ENCODE results near the gene PPL.

The PPL gene

DNA sequence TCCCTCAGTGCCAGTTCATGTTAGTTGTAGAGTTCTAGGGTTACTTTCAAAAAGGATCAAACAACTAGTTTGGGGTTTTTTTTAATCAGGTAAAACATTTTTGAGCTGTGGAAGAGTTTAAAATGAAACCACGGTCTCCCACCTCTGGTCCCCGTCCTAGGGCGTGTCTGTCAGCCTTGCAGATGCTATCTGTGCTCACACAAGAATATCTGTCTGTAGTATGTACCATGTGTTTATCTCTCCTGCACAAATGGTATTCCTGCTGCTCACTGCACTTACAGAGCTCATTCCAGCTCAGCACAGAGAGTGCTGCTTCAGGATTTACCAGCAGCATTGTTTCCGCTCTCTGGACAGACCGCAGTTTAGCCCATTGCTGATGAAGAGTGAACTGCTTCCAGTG, 50.8 kb downstream of the PPL start:
- no peak for FAIRE-seq

DNA sequence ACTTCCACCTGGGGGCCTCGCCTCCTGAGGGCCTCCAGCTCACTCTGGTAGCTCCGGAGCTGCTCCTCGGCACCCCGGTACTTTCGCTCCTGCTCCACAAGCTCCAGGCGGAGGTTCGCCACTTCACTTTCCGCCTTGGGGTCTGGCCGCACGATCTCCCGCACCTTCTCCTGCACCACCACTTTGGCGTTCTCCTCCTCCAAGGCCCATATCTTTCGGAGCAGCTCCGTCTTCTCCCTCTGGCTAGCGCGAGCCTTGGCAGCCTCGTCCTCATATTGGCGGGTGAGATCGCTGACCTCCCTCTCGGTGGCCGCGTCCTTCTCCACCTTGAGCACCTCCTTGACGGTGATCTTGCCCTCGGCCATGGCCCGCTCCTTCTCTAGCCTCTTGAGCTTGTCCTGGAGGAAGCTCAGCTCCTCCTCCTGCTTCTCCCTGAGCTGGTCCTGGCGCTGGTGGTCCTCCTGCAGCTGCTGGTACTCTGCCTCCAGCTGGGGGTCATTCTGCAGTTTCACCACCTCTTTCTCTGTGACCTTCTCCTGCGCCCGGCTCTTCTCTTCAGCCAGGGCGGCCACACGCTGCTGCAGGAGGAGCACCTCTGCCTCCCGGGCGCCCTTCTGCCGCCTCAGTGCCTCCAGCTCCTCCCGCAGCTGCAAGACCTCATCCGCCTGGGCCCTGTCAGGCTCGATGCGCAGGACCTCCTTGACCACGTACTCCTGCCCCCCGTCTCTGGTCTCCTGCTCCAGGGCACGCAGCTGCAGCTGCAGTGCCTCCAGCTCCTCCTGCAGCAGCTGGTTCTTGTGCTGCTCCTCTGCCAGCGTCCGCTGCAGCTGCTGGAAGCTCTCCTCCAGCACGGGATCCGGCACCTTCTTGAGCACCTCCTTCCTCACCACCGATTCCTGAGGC, 51.7 kb downstream of the PPL start:
- FAIRE-seq, result no peak

DNA sequence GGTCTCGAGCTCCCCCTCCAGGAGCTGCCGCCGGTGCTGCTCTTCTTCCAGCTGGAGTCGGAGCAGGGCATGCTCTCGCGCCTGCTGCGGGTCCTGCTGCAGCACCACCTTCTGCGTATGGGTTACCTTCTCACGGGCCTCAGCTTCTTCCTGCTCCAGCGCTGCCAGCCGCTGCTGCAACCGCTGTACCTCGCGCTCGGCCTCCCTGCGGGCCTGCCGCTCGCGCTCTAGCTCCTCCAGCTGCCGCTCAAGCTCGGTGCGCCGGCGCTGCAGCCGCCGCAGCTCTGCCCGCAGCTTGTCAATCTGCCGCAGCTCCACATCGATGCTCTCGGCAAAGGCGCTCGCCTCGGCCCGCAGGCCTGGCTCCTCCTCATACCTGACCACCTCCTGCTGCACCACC, 52.7 kb downstream of the PPL start:
- FAIRE-seq, result no peak

DNA sequence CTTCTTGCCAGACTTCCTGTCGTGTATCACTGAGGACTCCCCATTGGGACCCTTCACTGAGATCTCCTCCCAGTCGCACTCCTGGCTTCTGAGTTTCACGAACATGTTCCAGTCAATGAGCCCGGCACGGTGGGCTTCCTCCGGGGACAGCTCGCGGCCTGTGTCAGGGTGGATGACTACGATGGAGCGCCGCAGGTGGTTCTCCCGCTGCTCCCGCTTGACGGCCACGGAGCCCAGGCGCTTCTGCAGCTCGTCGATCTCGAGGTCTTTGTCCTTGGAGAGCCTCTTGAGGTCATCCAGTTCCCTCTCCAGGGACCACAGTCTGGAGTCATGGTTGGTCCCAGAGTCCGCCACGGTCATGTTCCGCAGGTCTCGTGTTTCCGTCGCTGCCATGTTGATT, 53.4 kb downstream of the PPL start:
- FAIRE-seq, result no peak

DNA sequence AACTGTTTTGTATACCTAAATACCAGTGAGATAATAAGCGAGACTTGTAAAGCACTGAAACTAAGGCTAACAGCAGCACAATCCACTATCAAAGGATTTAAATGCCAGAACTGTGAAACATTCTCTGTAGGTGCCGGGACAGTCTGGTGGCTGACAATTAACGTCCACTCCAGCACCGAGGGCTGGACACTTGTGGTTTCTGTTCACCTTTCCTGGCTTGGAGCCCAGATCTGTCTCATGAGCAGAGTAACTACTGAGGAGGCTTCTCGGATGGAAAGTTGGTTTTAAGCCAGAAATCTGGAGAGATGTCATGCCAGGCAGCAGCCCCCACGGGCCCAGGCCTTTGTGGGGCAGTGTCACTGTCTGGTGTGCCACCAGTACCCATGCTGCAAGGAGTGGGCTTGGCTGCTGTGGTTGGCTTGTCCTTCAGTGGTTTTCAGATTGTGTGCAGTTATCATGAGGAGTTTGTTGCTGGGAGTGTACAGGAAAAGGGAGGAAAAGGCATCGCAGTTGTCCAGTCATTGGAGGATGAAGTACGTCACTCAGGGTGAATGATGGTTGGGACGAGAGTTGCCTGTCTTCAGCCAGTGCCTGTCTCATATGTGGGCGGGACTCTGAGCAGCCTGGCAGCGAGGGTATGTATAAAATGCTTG, 54.2 kb downstream of the PPL start:
- no peak for FAIRE-seq

DNA sequence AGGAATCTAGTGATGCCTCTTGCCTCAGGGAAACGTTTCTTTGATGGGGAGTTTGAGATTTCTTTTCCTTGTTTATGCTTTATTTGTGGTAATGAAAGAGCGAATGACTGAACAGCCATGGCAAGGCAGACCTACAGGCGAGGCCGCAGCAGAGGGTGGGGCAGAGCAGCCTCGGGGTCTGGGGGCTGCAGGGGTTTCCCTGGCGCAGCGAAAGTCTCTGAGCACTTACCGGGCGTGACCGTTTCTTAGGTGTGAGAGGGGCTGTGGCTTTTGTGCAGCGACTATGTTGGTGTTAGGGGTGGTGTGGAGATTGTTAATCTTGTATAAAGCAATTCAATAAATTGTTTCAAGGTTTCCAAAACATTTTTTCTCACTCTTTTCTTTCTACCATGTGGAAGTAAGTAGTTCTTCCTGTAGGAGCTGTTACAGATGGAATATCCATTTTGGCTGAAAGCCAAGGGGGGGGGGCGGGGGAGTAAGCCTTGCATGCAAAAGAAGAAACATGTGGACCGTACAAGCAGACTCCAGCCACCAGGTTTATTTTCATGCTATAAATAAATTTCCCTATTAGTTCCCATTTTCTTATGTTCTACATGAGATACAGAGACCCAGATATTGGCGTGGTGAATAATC, 54.8 kb downstream of the PPL start:
- no peak for FAIRE-seq

DNA sequence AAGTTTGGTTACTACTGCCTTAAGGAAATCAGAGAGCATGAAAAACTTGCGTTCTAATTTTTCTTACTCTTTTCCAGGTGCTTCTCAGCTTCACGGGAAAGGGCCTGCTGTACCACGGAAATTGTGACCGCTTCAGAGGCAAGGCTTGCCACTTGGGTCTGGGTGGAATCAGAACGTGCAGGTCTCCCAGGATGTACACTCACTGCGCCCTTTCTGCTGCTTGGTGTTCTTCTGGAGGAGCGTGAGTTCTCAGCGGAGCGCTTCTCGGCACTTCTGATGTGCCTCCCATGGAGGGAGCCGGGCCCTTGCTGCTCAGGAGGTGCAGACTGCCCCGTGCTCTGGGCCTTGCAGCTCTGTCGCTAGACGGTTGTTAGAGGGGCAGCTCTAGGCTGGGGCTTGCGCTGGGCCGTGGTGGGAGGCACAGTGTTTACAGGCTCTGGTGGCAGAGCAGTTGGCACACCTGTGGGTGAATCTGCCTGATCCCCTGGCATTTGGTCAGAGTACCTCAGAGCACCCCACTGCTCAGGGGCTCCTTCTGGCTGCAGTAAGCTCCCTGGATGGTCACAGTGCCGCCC, 56.9 kb downstream of the PPL start:
- no peak for FAIRE-seq

DNA sequence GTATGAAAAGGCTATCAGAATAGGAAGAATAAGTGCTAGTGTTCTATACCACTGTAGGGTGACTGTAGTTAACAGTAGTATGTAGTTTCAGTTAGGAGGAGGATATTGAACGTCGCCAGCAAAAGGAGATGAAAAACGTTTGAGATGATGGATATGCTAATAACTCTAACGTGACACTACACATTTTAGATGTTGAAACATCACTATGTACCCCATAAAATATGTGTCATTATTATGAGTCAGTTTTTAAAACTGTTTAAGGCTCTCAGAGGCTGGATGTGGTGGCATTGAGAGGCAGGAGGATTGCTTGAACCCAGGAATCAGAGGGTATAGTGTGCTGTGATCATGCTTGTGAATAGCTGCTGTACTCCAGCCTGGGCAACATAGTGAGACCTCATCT, 57.9 kb downstream of the PPL start:
- no peak for FAIRE-seq

DNA sequence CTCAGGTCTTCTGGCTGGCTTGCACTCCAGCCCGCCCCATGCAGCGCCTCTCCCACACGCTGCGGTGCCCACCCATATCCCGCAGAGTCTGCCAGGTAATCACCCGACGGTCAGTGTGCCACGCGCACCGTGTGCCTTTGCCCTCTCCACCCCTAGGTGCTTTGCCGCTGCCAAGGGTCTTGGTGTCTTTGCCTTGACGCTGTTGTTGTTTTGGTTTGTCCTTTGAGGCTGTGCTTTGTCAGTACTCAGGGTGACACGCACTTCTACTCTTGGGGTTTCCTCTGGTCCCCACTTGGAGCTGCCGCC, 59.6 kb downstream of the PPL start:
- no peak for FAIRE-seq

DNA sequence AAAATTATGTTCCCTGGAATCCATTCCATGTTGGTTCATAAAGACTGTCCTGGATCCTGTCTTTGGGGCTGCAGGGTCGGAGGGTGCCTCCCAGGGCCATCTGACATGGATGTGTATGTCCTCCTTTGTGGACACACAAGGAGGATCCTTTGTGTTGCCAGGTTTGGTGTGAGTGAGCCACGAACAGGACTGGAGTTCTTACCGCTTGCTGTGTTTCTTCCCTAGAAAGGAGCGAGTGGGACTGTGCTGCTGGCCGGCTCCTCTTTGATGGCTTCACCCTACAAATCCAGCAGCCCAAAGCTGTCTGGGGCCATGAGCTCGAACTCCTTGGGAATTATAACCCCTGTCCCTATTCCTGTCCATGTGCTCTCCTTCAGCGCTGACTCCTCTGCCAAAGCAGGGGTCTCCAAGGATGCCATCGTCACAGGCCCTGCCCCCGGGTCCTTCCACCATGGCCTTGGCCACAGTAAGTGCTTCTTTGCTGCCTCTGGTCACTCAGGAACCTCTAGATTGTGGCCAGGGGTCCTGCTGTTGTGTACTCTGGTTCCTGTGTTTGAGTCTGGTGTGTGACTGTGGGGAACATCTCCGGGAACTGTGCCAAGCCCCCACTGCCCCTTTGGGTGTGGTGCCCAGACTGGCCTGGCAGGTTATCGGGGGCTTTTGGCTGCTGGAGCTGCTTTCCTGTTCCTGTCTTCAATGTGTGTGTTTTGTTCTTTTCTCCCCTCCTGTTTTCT, 60.1 kb downstream of the PPL start:
- no peak for FAIRE-seq

DNA sequence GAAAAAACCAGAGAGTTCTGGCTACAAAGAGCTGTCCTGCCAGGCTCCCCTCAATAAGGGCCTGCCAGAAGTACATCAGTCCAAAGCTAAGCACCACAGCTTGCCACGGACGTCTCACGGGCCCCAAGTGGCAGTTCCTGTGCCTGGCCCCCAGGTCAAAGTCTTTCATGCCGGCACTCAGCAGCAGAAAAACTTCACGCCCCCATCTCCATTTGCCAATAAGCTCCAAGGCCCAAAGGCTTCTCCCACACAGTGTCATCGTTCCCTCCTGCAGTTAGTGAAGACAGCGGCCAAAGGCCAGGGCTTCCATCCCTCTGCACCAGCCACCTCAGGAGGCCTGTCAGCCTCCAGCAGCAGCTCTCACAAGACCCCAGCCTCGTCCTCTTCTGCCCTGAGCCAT, 62.3 kb downstream of the PPL start:
- no peak for FAIRE-seq

DNA sequence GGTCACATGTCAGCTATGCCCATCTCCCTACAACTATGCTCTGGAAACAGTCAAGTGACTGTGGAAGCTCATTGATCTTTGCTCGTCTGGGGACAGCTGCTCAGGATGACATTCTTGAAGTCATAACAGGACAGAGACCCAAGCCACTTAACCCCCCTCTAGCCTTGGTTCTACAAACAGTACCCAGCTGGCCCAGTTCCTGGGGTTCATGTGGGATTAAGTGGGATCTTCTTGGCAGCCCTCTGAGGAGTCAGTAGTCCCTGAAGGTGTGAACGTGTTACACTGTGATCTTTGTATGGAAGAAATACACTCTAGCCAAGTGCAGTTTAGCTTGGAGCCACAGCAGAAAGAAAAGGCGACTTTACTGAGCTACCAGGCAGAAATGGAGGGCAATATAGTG, 63.9 kb downstream of the PPL start:
- no peak for FAIRE-seq

DNA sequence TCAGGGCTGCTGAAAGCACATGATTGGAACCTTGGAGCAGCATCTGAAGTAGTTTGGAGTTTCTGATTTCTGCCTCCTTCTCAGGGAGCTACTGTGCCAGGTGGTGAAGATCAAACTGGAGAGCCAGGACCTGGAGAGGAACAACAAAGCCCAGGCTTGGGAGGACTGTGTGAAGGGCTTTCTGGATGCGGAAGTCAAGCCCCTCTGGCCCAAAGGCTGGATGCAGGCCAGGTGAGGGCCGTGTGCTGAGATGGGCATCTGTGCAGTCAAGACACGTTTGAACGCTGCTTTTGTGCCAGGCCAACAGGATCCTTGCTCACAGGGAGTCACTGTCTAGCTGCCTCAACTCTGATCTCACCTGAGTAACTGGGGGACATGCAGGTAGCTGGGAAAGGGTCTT, 65.9 kb downstream of the PPL start:
- no peak for FAIRE-seq

DNA sequence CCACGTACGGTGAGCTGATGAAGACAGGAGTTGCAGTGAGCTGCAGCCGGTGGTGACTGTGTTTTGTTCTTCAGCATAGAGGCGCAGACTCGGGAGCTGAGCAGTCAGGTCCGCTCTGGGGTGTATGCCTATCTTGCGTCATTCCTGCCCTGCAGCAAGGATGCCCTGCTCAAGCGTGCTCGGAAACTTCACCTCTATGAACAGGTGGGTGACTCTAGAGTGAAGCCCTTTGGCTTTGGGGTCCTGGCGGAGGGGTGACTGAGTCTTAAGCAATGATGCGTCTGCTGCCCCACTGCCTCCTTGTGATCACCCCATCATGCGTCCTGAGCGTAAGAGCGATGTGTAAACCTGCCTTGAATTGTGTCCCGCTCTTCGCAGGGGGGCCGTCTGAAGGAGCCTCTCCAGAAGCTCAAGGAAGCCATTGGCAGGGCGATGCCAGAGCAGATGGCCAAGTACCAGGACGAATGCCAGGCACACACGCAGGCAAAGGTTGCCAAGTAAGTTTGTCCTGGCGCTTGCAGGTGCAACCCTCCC, 66.7 kb downstream of the PPL start:
- no peak for FAIRE-seq

DNA sequence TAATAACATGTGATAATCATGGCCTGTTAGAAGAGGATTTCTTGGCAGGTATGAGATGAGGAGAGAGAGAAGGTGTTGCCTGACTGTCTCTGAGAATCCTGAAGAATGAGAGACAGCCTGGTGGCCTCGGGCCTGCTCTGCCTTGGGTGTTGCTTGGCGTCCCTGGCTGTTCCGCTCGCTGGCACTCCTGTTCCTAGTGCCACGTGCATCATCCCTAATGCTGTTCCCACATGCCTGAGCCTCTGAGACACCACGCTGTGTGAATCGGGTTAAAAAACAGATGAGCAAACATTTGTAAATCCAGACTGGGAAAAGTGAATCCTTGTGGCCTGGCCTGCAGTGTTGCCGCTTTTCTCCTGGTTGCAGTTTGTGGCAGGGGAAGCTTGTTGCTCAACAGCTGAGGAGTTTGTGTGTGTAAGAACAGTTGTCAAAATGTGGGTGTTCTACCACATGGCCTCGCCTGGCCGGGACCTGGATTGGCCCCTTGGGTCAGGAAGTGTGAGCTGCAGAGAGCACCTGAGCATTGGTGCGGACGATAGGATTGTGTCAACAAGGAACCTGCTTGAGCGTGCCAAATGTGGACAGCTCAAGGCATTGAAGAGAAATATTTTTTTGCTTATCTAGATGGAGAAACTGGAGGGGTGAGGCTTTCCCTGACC, 67.7 kb downstream of the PPL start:
- no peak for FAIRE-seq

DNA sequence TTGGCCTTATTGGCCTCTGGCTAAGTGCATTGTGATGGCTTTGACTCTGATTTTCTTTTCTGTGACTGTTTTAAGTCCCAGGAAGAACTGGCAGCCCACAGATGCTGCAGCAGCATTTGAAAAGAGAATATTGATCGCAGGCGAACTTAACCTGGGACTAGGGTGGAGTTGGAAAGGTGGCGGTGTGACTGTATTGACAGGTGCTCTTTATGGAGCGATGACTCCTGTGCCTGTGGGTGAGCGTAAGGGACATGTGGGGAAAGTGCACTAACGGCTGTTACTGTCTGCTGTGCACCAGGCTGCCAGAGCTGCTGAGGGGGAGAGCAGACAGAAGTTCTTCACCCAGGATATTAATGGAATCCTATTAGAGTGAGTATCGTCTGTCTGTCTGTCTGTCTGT, 68.4 kb downstream of the PPL start:
- FAIRE-seq, result no peak

DNA sequence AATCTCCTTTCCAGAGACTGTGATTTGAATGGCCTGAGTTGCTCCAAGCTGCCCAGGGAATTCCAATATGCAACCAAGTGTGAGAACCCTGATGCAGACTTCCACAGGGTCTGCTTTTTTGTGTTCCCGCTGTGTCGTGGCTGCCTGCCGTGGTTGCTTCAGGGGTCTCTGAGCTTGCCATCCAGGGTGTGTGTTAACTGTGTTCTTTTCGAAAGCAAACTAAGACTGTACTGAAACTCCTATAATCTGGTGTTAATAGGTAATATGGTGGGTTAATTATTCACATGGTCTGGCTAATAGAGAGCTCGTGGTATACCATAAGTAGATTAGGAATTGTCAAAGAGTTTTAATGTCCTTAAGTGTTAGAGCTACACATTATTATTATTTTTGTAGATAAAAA, 68.9 kb downstream of the PPL start:
- no peak for FAIRE-seq

DNA sequence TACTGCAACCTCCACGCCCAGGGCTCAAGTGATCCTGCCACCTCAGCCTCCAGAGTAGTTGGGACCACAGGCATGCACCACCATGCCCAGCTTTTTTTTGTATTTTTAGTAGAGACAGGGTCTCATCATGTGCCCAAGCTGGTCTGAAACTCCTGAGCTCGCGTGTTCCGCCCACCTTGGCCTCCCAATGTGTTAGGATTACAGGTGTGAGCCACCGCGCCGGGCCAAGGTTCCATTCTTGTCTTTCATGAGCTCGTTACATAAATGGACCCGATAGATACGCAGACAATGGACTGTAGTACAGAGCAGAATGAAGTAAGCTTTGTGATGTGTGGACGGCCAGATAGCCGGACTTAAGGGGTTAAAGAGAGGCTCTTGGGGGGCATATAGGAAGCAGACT, 70.4 kb downstream of the PPL start:
- FAIRE-seq, result no peak

DNA sequence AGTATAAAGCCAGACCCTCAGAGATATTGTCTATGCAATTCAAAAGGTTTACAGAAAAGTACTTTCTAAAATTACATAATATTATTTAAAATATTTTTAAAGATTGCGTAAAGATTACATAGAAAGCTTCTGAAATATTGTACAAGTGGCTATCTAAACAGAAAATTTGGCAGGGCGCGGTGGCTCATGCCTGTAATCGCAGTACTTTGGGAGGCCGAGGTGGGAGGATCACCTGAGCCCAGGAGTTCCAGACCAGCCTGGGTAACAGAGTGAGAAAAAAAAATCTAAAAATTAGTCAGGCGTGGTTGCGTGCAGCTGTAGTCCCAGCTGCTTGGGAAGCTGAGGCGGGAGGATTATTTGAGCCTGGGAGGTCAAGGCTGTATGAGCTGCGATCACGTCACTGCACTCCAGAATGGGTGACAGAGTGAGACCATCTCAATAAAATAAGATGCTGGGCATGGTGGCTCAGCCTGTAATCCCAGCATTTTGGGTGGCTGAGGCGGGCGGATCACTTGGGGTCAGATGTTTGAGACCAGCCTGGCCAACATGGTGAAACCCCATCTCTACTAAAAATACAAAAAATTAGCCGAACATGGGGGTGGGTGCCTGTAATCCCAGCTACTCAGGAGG, 71.6 kb downstream of the PPL start:
- FAIRE-seq, result no peak

DNA sequence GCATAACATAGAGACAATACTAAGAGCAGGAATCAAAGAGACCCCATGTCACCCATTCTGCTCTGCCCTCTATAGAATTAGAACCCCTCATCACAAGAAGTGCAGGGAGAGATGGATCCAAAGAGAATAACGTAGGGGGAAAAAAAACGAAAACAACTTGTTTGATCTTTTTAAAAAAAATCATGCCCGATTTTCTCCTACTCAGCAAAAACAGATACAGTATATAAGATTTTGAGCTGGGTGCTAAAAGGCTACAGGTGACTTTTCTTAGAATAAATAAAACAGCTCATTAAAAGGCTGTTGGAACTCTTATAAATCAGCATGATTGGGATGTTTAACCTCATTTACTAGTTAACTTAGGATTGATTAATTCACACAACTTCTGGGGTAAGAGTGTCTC, 72.2 kb downstream of the PPL start:
- FAIRE-seq, result no peak

DNA sequence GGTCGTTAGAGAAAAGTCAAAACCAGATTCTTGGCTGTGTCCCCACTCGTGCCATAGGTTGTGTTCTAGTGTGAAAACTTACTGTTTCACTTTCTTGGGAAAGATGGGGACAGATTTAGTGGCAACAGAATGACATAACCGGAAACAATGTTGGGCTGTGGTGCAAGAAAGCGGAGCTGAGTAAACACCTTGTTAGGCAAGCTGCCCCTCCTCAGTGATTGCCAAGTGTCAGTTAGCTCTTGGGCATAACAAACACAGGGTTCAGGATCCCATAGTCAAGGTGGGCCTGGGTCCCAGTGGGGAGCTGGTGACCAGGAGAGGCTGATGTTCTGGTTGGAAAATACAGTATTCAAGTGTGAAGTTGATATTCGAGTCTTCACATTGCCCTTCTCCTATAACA, 74.3 kb downstream of the PPL start:
- no peak for FAIRE-seq

Measured in colon (tissue), 2 donors.